ENCODE results near the gene KIAA0232.
"Not testable (repeated sequence)": the region's sequence is repeated elsewhere in the genome, so short reads cannot be mapped to it uniquely, and the experiment has no call there.

The KIAA0232 gene

GRCh38 chr4:6749340-6750171 lies 33.0 kb upstream of the KIAA0232 start:
- peak; percentile 35 to 53 for DNase-seq
- TF ChIP-seq GATA1 (IDR thresholded peaks at IDR 0.05; ENCODE audit: low read depth, low read length) (no peak), POLR2A (IDR thresholded peaks at IDR 0.05; ENCODE audit: low read length) (no peak)

GRCh38 chr4:6750286-6751221 lies 32.0 kb upstream of the KIAA0232 start:
- TF ChIP-seq GATA1 (IDR thresholded peaks at IDR 0.05; ENCODE audit: low read depth, low read length) (no peak), POLR2A (IDR thresholded peaks at IDR 0.05; ENCODE audit: low read length) (no peak)

GRCh38 chr4:6751611-6752485 lies 30.7 kb upstream of the KIAA0232 start:
- DNase-seq = no peak

More at GRCh38 chr4:6750286-6751221, 32.0 kb upstream of the KIAA0232 start:
- no peak for DNase-seq

GRCh38 chr4:6752486-6752829 lies 30.1 kb upstream of the KIAA0232 start:
- TF ChIP-seq GATA1 (IDR thresholded peaks at IDR 0.05; ENCODE audit: low read depth, low read length) (no peak), POLR2A (IDR thresholded peaks at IDR 0.05; ENCODE audit: low read length) (no peak)
- no peak for DNase-seq

More at GRCh38 chr4:6751611-6752485, 30.7 kb upstream of the KIAA0232 start:
- TF ChIP-seq GATA1 (IDR thresholded peaks at IDR 0.05; ENCODE audit: low read depth, low read length) = no peak
- no peak for TF ChIP-seq POLR2A (IDR thresholded peaks at IDR 0.05; ENCODE audit: low read length)

- TF ChIP-seq POLR2A (IDR thresholded peaks at IDR 0.05; ENCODE audit: low read length) (no peak), GATA1 (IDR thresholded peaks at IDR 0.05; ENCODE audit: low read depth, low read length) (no peak)
- no peak for DNase-seq
Observed at GRCh38 chr4:6753103-6753560, 29.4 kb upstream of the KIAA0232 start.

GRCh38 chr4:6753891-6754290 lies 28.6 kb upstream of the KIAA0232 start:
- no peak for TF ChIP-seq POLR2A (IDR thresholded peaks at IDR 0.05; ENCODE audit: low read length)
- no peak for TF ChIP-seq GATA1 (IDR thresholded peaks at IDR 0.05; ENCODE audit: low read depth, low read length)
- no peak for DNase-seq

GRCh38 chr4:6754481-6755087 lies 27.9 kb upstream of the KIAA0232 start:
- TF ChIP-seq GATA1 (IDR thresholded peaks at IDR 0.05; ENCODE audit: low read depth, low read length) (no peak), POLR2A (IDR thresholded peaks at IDR 0.05; ENCODE audit: low read length) (no peak)

GRCh38 chr4:6755088-6755753 lies 27.3 kb upstream of the KIAA0232 start:
- TF ChIP-seq POLR2A (IDR thresholded peaks at IDR 0.05; ENCODE audit: low read length) (no peak), GATA1 (IDR thresholded peaks at IDR 0.05; ENCODE audit: low read depth, low read length) (no peak)

More at GRCh38 chr4:6754481-6755087, 27.9 kb upstream of the KIAA0232 start:
- DNase-seq = no peak

GRCh38 chr4:6756345-6756744 lies 26.2 kb upstream of the KIAA0232 start:
- not testable (repeated sequence) for DNase-seq

More at GRCh38 chr4:6755088-6755753, 27.3 kb upstream of the KIAA0232 start:
- no peak for DNase-seq

GRCh38 chr4:6758728-6759127 lies 23.8 kb upstream of the KIAA0232 start:
- TF ChIP-seq POLR2A (IDR thresholded peaks at IDR 0.05; ENCODE audit: low read length) (no peak), GATA1 (IDR thresholded peaks at IDR 0.05; ENCODE audit: low read depth, low read length) (no peak)
- DNase-seq = no peak

GRCh38 chr4:6760865-6761264 lies 21.7 kb upstream of the KIAA0232 start:
- TF ChIP-seq POLR2A (IDR thresholded peaks at IDR 0.05; ENCODE audit: low read length) (no peak), GATA1 (IDR thresholded peaks at IDR 0.05; ENCODE audit: low read depth, low read length) (no peak)
- no peak for DNase-seq
